Transverse colon (tissue), 4 donors: ENCODE measurements around the gene PNPO. TPM values are rescaled to one million over a fixed set of nuclear protein-coding genes. Genes with fewer than 3 reads are reported as not detected.

Experiments used
- DNase-seq: peaks from one replicate; pipeline ENCODE4 v3.0.0-alpha.2; 2019
- H3K27ac ChIP-seq, 4 donors: fragments of 200-600 bp; sonication (generic); 2 replicates each; pipeline ENCODE4 v1.5.1; 2016 to 2018; ENCODE audit warnings: inconsistent platforms in 4 of 4
- H3K27me3 ChIP-seq: fragments of 200-600 bp; sonication (generic); 2 replicates; pipeline ENCODE4 v1.5.1; 2017; ENCODE audit warnings: inconsistent platforms
- H3K36me3 ChIP-seq, 4 donors: fragments of 200-600 bp; sonication (generic); 2 replicates each; pipeline ENCODE4 v1.5.1; 2017 to 2019; ENCODE audit warnings: inconsistent platforms in 4 of 4
- H3K4me1 ChIP-seq, 4 donors: fragments of 200-600 bp; sonication (generic); 2 replicates each; pipeline ENCODE4 v1.5.1; 2017 to 2020; ENCODE audit warnings: inconsistent platforms in 4 of 4
- H3K4me3 ChIP-seq, 4 donors: fragments of 200-600 bp; sonication (generic); 1 replicate in 1 of 4; 2 replicates in 3 of 4; pipeline versions ENCODE4 v1.5.1 to v1.6.1; 2017 to 2019; ENCODE audit warnings: inconsistent platforms in 4 of 4
- H3K9me3 ChIP-seq, 2 donors: fragments of 200-600 bp; sonication (generic); 2 replicates each; pipeline ENCODE4 v1.5.1; 2017 to 2019; ENCODE audit warnings: inconsistent platforms in 2 of 2
- CTCF ChIP-seq, 5 experiments: fragments of 200-600 bp in 3 of 5; fragments of 450-650 bp in 2 of 5; sonication (generic) in 3 of 5; IDR thresholded peaks; 1 replicate in 2 of 5; 2 replicates in 3 of 5; pipeline ENCODE4 v1.5.1; 2016 to 2017; ENCODE audit warnings: antibody characterized with exemption in 5 of 5, inconsistent platforms in 3 of 5, mild to moderate bottlenecking in 2 of 5, moderate library complexity in 1 of 5
- EP300 ChIP-seq: sonication (generic); formaldehyde crosslinking; IDR thresholded peaks from one replicate; pipeline ENCODE4 v1.6.1; 2017; ENCODE audit warnings: antibody characterized with exemption, low read depth
- POLR2A ChIP-seq: fragments of 450-650 bp; IDR thresholded peaks from one replicate; pipeline ENCODE4 v1.6.1; 2016; ENCODE audit warnings: antibody characterized with exemption, mild to moderate bottlenecking, moderate library complexity
- POLR2AphosphoS5 ChIP-seq, 3 donors: sonication (generic); formaldehyde crosslinking; IDR thresholded peaks; one replicate each; pipeline ENCODE4 v1.6.1; 2016; ENCODE audit warnings: antibody characterized with exemption in 3 of 3
- WGBS, 2 donors: methylation state at CpG; one replicate each; pipeline ENCODE4 v1.1.5; 2018; ENCODE audit warnings: low coverage in 1 of 2; 5-methylcytosine and 5-hydroxymethylcytosine counted together
- in situ Hi-C, 4 donors: fragments of 200-750 bp; cut with MboI; loops; one replicate each; pipeline versions ENCODE4 v1.15.0 to v1.15.1; 2017; ENCODE audit warnings: low sequenced_read_pairs in 3 of 4, low pct_ligation_motif_present in 1 of 4, low pct_unique_long_range_greater_than_20kb in 1 of 4
- intact Hi-C: fragments of 100-400 bp; cut with DNase I; formaldehyde crosslinking; loops from one replicate; pipeline ENCODE4 v1.15.1; 2023; ENCODE audit warnings: low total_unique reads
- total RNA-seq, 4 donors: library from RNA; depleted of rRNA; stranded (reverse); fragments of >200 nt; gene quantifications; one replicate each; pipeline ENCODE4 v1.1.0, GENCODE V29; 2016

PNPO gene
- total RNA-seq, 4 donors from 2014 or later = 7.4 to 83.8 (median 31.6) TPM

GRCh38 chr17:47915776-47916398 is 25.5 kb upstream of the PNPO start:
- in situ Hi-C loops (no loop called here), intact Hi-C loops (no loop called here)
- H3K4me3 ChIP-seq = no peak overlapping the region
- peaks cover 0 to 13% (median 4%) of the 10 kb centered on the region in 4 donors for H3K36me3 ChIP-seq
- peak overlapping the region in 1 of 4 donors; percentile 8 for H3K27ac ChIP-seq
- no peaks in the 10 kb centered on the region for H3K27me3 ChIP-seq
- H3K4me1 ChIP-seq = no peaks in the 10 kb centered on the region
- H3K9me3 ChIP-seq = no peaks in the 10 kb centered on the region
- TF ChIP-seq POLR2A = no peak
- TF ChIP-seq EP300 = no peak
- no peak for TF ChIP-seq POLR2AphosphoS5 (IDR thresholded peaks at IDR 0.05)
- no peak for TF ChIP-seq CTCF (IDR thresholded peaks at IDR 0.05)
- no peak for DNase-seq
- WGBS, 2 donors = 67 to 83% methylated on average over 3 to 12 of the region's 12 CpGs

- no peak for TF ChIP-seq POLR2AphosphoS5 (IDR thresholded peaks at IDR 0.05)
- TF ChIP-seq EP300 = no peak
- TF ChIP-seq CTCF (IDR thresholded peaks at IDR 0.05) = no peak
- TF ChIP-seq POLR2A = no peak
- 94% methylated on average over 15 of the region's 19 CpGs; no CpG with 5 or more reads in 1 of the 2 donors for WGBS, 2 donors
- H3K27ac ChIP-seq = no peak overlapping the region
- no peaks in the 10 kb centered on the region for H3K27me3 ChIP-seq
- intact Hi-C loops = no loop called here
- DNase-seq = no peak
- in situ Hi-C loops = no loop called here
- H3K9me3 ChIP-seq = no peaks in the 10 kb centered on the region
- H3K36me3 ChIP-seq = peaks cover 0 to 13% (median 4%) of the 10 kb centered on the region in 4 donors
- H3K4me3 ChIP-seq = no peak overlapping the region
- no peaks in the 10 kb centered on the region for H3K4me1 ChIP-seq
Measured at GRCh38 chr17:47916489-47917208, 24.7 kb upstream of the PNPO start.

- in situ Hi-C loops = no loop called here
- TF ChIP-seq CTCF (IDR thresholded peaks at IDR 0.05) (no peak), EP300 (no peak), POLR2AphosphoS5 (IDR thresholded peaks at IDR 0.05) (no peak), POLR2A (no peak)
- Histone ChIP-seq H3K27ac (no peak overlapping the region), H3K4me3 (no peak overlapping the region), H3K4me1 (no peaks in the 10 kb centered on the region), H3K36me3 (peaks cover 0 to 13% (median 5%) of the 10 kb centered on the region in 4 donors), H3K27me3 (no peaks in the 10 kb centered on the region), H3K9me3 (no peaks in the 10 kb centered on the region)
- no peak for DNase-seq
- whole genome bisulfite sequencing, 2 donors = 85% methylated on average over 2 of the region's 2 CpGs
- intact Hi-C loops = no loop called here
Measured at GRCh38 chr17:47917581-47917980, 23.8 kb upstream of the PNPO start.

GRCh38 chr17:47918006-47918405 is 23.4 kb upstream of the PNPO start:
- no peak for TF ChIP-seq EP300
- TF ChIP-seq POLR2A = no peak
- no peak for TF ChIP-seq CTCF (IDR thresholded peaks at IDR 0.05)
- no peak for TF ChIP-seq POLR2AphosphoS5 (IDR thresholded peaks at IDR 0.05)
- no peak for DNase-seq
- intact Hi-C loops = no loop called here
- no peak overlapping the region for H3K27ac ChIP-seq
- H3K4me3 ChIP-seq = no peak overlapping the region
- H3K9me3 ChIP-seq = no peaks in the 10 kb centered on the region
- 59 to 74% methylated on average over 2 of the region's 2 CpGs for WGBS, 2 donors
- H3K27me3 ChIP-seq = no peaks in the 10 kb centered on the region
- in situ Hi-C loops = no loop called here
- peaks cover 0 to 15% (median 6%) of the 10 kb centered on the region in 4 donors for H3K36me3 ChIP-seq
- no peaks in the 10 kb centered on the region for H3K4me1 ChIP-seq
